ENCODE data around the gene NDUFB4.

Gene NDUFB4

GRCh38 chr3:120640231-120640630 is 44.1 kb downstream of the NDUFB4 start:
- TF ChIP-seq EZH2phosphoT487 (IDR thresholded peaks at IDR 0.05; ENCODE audit: low read length) (no peak), CTCF (IDR thresholded peaks at IDR 0.05; ENCODE audit: low read length) (no peak), EZH2 (optimal IDR thresholded peaks at IDR 0.05; ENCODE audit: low read depth, low read length) (no peak)
- Histone ChIP-seq H3K36me3 (replicated peaks; ENCODE audit: insufficient read depth, low read length) (no peaks in the 10 kb centered on the region), H3K79me2 (ENCODE audit: low read length) (no peaks in the 10 kb centered on the region), H3K9ac (ENCODE audit: low read length) (no peak overlapping the region), H3K4me1 (ENCODE audit: low read length) (no peaks in the 10 kb centered on the region), H3K27ac (ENCODE audit: low read length) (no peak overlapping the region), H3K9me3 (replicated peaks; ENCODE audit: insufficient read depth, low read length) (no peaks in the 10 kb centered on the region), H3K4me2 (ENCODE audit: low read depth, low read length) (no peak overlapping the region), H3K27me3 (replicated peaks; ENCODE audit: insufficient read depth, low read length) (no peaks in the 10 kb centered on the region), H4K20me1 (ENCODE audit: insufficient read depth, low read length) (no peaks in the 10 kb centered on the region), H2AFZ (ENCODE audit: low read length) (no peak overlapping the region), H3F3A (ENCODE audit: insufficient read depth, low read length) (no peaks in the 10 kb centered on the region), H3K9me2 (replicated peaks; ENCODE audit: insufficient read depth, low read length) (no peaks in the 10 kb centered on the region), H3K4me3 (ENCODE audit: low read length) (no peak overlapping the region)
- DNase-seq: no peak

GRCh38 chr3:120641696-120642246 is 45.6 kb downstream of the NDUFB4 start:
- H3K9me2 ChIP-seq (replicated peaks; ENCODE audit: insufficient read depth, low read length): no peaks in the 10 kb centered on the region
- no peak overlapping the region for H3K9ac ChIP-seq (ENCODE audit: low read length)
- no peak for TF ChIP-seq CTCF (IDR thresholded peaks at IDR 0.05; ENCODE audit: low read length)
- no peak for TF ChIP-seq EZH2 (optimal IDR thresholded peaks at IDR 0.05; ENCODE audit: low read depth, low read length)
- TF ChIP-seq EZH2phosphoT487 (IDR thresholded peaks at IDR 0.05; ENCODE audit: low read length): no peak
- no peaks in the 10 kb centered on the region for H3K4me1 ChIP-seq (ENCODE audit: low read length)
- DNase-seq: no peak
- no peaks in the 10 kb centered on the region for H3K79me2 ChIP-seq (ENCODE audit: low read length)
- no peaks in the 10 kb centered on the region for H3K9me3 ChIP-seq (replicated peaks; ENCODE audit: insufficient read depth, low read length)
- no peak overlapping the region for H2AFZ ChIP-seq (ENCODE audit: low read length)
- H3K4me2 ChIP-seq (ENCODE audit: low read depth, low read length): no peak overlapping the region
- H3K27ac ChIP-seq (ENCODE audit: low read length): no peak overlapping the region
- H3K36me3 ChIP-seq (replicated peaks; ENCODE audit: insufficient read depth, low read length): no peaks in the 10 kb centered on the region
- no peaks in the 10 kb centered on the region for H3F3A ChIP-seq (ENCODE audit: insufficient read depth, low read length)
- no peaks in the 10 kb centered on the region for H4K20me1 ChIP-seq (ENCODE audit: insufficient read depth, low read length)
- H3K27me3 ChIP-seq (replicated peaks; ENCODE audit: insufficient read depth, low read length): no peaks in the 10 kb centered on the region
- no peak overlapping the region for H3K4me3 ChIP-seq (ENCODE audit: low read length)

- DNase-seq: no peak
- Histone ChIP-seq H3K4me1 (ENCODE audit: low read length) (no peaks in the 10 kb centered on the region), H2AFZ (ENCODE audit: low read length) (no peak overlapping the region), H3K9ac (ENCODE audit: low read length) (no peak overlapping the region), H3K27me3 (replicated peaks; ENCODE audit: insufficient read depth, low read length) (no peaks in the 10 kb centered on the region), H3K9me2 (replicated peaks; ENCODE audit: insufficient read depth, low read length) (no peaks in the 10 kb centered on the region), H3K79me2 (ENCODE audit: low read length) (no peaks in the 10 kb centered on the region), H3F3A (ENCODE audit: insufficient read depth, low read length) (no peaks in the 10 kb centered on the region), H3K27ac (ENCODE audit: low read length) (no peak overlapping the region), H4K20me1 (ENCODE audit: insufficient read depth, low read length) (no peaks in the 10 kb centered on the region), H3K36me3 (replicated peaks; ENCODE audit: insufficient read depth, low read length) (no peaks in the 10 kb centered on the region), H3K4me2 (ENCODE audit: low read depth, low read length) (no peak overlapping the region), H3K9me3 (replicated peaks; ENCODE audit: insufficient read depth, low read length) (no peaks in the 10 kb centered on the region), H3K4me3 (ENCODE audit: low read length) (no peak overlapping the region)
- no peak for TF ChIP-seq EZH2phosphoT487 (IDR thresholded peaks at IDR 0.05; ENCODE audit: low read length)
Measured at GRCh38 chr3:120642368-120642948, 46.3 kb downstream of the NDUFB4 start.
